ENCODE results near the gene B4GALT6.

Gene B4GALT6

DNA sequence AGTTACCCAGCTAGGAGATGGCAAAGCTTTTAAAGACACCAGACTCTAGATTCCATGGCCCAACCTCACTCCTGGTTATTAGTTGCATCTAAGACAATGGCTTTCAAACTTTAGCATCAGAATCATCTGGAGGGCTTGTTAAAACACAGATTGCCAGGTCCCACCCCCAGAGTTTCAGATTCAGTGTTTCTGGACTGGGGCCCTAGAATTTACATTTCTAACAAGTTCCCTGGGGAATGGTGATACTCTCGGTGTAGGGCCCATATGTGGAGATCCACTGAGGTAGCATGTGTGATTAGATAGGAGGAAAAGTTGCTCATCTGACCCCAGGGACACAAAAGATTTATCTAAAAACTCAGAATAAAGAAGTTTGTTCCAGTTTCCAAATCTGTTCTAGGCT lies 107.2 kb downstream of the B4GALT6 start:
- no peaks in the 10 kb centered on the region for H3K36me3 ChIP-seq (ENCODE audit: control insufficient read depth in 1 of 2, insufficient read depth in 2 of 2, low read length in 2 of 2)
- H3K23ac ChIP-seq (ENCODE audit: low read length) = no peak overlapping the region
- no peaks in the 10 kb centered on the region for H3K79me2 ChIP-seq (ENCODE audit: control insufficient read depth, insufficient read depth, low read length, poor library complexity)
- WGBS (ENCODE audit: extremely low coverage, insufficient coverage, insufficient read length) = no CpG with 5 or more reads among the region's 1 CpG
- H3K4me2 ChIP-seq (ENCODE audit: low read length) = no peak overlapping the region
- no peak for DNase-seq
- no peaks in the 10 kb centered on the region for H3K9me3 ChIP-seq (ENCODE audit: insufficient read depth, low read depth, low read length)
- H2BK120ac ChIP-seq (ENCODE audit: insufficient read depth, low read length, poor library complexity) = no peak overlapping the region
- no peak overlapping the region for H4K91ac ChIP-seq (ENCODE audit: low read depth, low read length)
- H3K18ac ChIP-seq (ENCODE audit: low read length) = no peak overlapping the region
- no peaks in the 10 kb centered on the region for H3K79me1 ChIP-seq (ENCODE audit: low read length)
- no peak overlapping the region for H3K14ac ChIP-seq (ENCODE audit: low read length)
- no peak overlapping the region for H3K27ac ChIP-seq (ENCODE audit: low read depth, low read length)
- no peak overlapping the region for H2BK12ac ChIP-seq (ENCODE audit: low read length)
- no peak overlapping the region for H3K4me3 ChIP-seq (ENCODE audit: low read depth, low read length)
- H2AK5ac ChIP-seq (ENCODE audit: low read length) = no peak overlapping the region
- no peak overlapping the region for H3K9ac ChIP-seq (ENCODE audit: low read length)
- no peak overlapping the region for H4K12ac ChIP-seq (ENCODE audit: low read depth, low read length)
- H3K4ac ChIP-seq (ENCODE audit: low read depth, low read length) = no peak overlapping the region
- H2BK5ac ChIP-seq (ENCODE audit: low read depth, low read length, poor library complexity) = no peak overlapping the region
- H3K27me3 ChIP-seq (ENCODE audit: insufficient read depth, low read length) = no peaks in the 10 kb centered on the region
- no peak overlapping the region for H2AFZ ChIP-seq (ENCODE audit: insufficient read depth, low read length, poor library complexity)
- peaks cover 3 to 4% of the 10 kb centered on the region in 2 experiments for H3K4me1 ChIP-seq (ENCODE audit: control insufficient read depth in 1 of 2, insufficient read depth in 2 of 2, low read length in 2 of 2)
- no peak overlapping the region for H4K8ac ChIP-seq (ENCODE audit: low read depth, low read length)

DNA sequence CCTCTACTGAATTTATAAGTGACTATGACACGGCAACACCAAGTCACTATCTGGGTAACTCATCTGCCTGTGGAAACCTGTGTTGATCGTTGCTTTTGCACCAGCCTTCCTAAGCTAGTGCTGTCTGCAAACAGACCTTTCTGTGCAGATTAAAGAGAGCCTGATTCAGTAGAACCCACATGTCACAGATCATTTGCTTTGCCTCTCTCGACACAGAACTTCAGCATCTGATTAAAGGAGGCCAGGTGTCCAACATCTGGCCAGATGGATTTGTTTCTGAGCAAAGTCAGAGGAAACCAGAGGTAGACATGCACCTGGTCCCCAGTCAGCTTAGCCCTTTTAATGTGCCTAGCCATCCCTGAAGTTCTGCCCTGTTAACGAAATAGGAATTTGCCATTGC lies 107.7 kb downstream of the B4GALT6 start:
- Histone ChIP-seq H3K36me3 (ENCODE audit: control insufficient read depth in 1 of 2, insufficient read depth in 2 of 2, low read length in 2 of 2) (no peaks in the 10 kb centered on the region), H2AK5ac (ENCODE audit: low read length) (no peak overlapping the region), H3K27ac (ENCODE audit: low read depth, low read length) (no peak overlapping the region), H4K12ac (ENCODE audit: low read depth, low read length) (no peak overlapping the region), H3K27me3 (ENCODE audit: insufficient read depth, low read length) (no peaks in the 10 kb centered on the region), H3K9me3 (ENCODE audit: insufficient read depth, low read depth, low read length) (no peaks in the 10 kb centered on the region), H3K4ac (ENCODE audit: low read depth, low read length) (no peak overlapping the region), H3K79me1 (ENCODE audit: low read length) (no peaks in the 10 kb centered on the region), H2BK5ac (ENCODE audit: low read depth, low read length, poor library complexity) (no peak overlapping the region), H3K4me3 (ENCODE audit: low read depth, low read length) (no peak overlapping the region), H3K23ac (ENCODE audit: low read length) (no peak overlapping the region), H3K4me2 (ENCODE audit: low read length) (no peak overlapping the region), H4K8ac (ENCODE audit: low read depth, low read length) (no peak overlapping the region), H3K79me2 (ENCODE audit: control insufficient read depth, insufficient read depth, low read length, poor library complexity) (no peaks in the 10 kb centered on the region), H3K14ac (ENCODE audit: low read length) (no peak overlapping the region), H2AFZ (ENCODE audit: insufficient read depth, low read length, poor library complexity) (no peak overlapping the region), H4K91ac (ENCODE audit: low read depth, low read length) (no peak overlapping the region), H3K18ac (ENCODE audit: low read length) (no peak overlapping the region), H2BK12ac (ENCODE audit: low read length) (no peak overlapping the region), H2BK120ac (ENCODE audit: insufficient read depth, low read length, poor library complexity) (no peak overlapping the region), H3K9ac (ENCODE audit: low read length) (peak overlapping the region; percentile 44), H3K4me1 (ENCODE audit: control insufficient read depth in 1 of 2, insufficient read depth in 2 of 2, low read length in 2 of 2) (peaks cover 3 to 4% of the 10 kb centered on the region in 2 experiments)
- no CpG with 5 or more reads among the region's 4 CpGs for WGBS (ENCODE audit: extremely low coverage, insufficient coverage, insufficient read length)
- DNase-seq = no peak

DNA sequence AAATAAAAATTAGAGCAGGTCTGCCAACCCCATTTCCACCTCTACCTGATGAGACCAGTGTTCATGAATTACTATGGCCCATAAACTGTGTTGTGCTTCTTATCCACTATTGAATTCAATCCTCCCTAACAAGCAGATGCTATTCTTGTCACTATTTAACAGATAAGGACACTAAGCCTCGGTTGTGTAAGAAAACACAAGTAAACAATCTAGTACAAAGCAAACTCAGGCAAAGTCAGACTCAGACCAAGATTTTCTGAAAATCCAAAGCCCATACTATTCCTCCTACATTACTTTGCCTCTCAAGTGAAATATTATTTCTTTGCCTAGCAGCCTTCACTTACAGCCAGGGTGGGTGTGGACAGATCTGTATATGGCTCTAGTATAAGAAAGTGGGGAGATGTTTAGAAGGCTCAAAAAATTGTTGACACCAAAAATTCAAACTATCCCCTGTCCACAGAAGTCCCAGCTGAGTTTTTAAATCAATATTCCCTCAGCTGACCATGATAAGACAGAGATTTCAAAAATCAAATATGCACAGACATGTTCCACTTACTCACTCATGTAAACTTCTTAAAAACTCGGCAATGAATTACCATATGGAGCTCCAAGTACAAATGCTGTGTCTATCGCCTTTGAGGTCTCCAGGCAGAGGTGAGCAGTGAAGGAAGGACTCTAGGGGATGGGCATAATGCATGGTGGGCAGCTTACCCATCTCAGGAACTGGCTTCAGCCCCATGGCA lies 108.7 kb downstream of the B4GALT6 start:
- H3K9me3 ChIP-seq (ENCODE audit: insufficient read depth, low read depth, low read length) = no peaks in the 10 kb centered on the region
- DNase-seq = no peak
- no peak overlapping the region for H2AK5ac ChIP-seq (ENCODE audit: low read length)
- WGBS (ENCODE audit: extremely low coverage, insufficient coverage, insufficient read length) = no CpG with 5 or more reads among the region's 3 CpGs
- no peak overlapping the region for H3K4ac ChIP-seq (ENCODE audit: low read depth, low read length)
- H3K4me3 ChIP-seq (ENCODE audit: low read depth, low read length) = no peak overlapping the region
- H2BK5ac ChIP-seq (ENCODE audit: low read depth, low read length, poor library complexity) = no peak overlapping the region
- H3K18ac ChIP-seq (ENCODE audit: low read length) = no peak overlapping the region
- H4K8ac ChIP-seq (ENCODE audit: low read depth, low read length) = no peak overlapping the region
- H3K4me1 ChIP-seq (ENCODE audit: control insufficient read depth in 1 of 2, insufficient read depth in 2 of 2, low read length in 2 of 2) = no peaks in the 10 kb centered on the region
- H3K79me2 ChIP-seq (ENCODE audit: control insufficient read depth, insufficient read depth, low read length, poor library complexity) = no peaks in the 10 kb centered on the region
- H4K12ac ChIP-seq (ENCODE audit: low read depth, low read length) = no peak overlapping the region
- no peak overlapping the region for H2BK120ac ChIP-seq (ENCODE audit: insufficient read depth, low read length, poor library complexity)
- no peaks in the 10 kb centered on the region for H3K79me1 ChIP-seq (ENCODE audit: low read length)
- H3K14ac ChIP-seq (ENCODE audit: low read length) = no peak overlapping the region
- no peak overlapping the region for H3K27ac ChIP-seq (ENCODE audit: low read depth, low read length)
- H3K4me2 ChIP-seq (ENCODE audit: low read length) = no peak overlapping the region
- no peak overlapping the region for H3K23ac ChIP-seq (ENCODE audit: low read length)
- H4K91ac ChIP-seq (ENCODE audit: low read depth, low read length) = no peak overlapping the region
- no peak overlapping the region for H2AFZ ChIP-seq (ENCODE audit: insufficient read depth, low read length, poor library complexity)
- H3K9ac ChIP-seq (ENCODE audit: low read length) = no peak overlapping the region
- H2BK12ac ChIP-seq (ENCODE audit: low read length) = no peak overlapping the region
- H3K36me3 ChIP-seq (ENCODE audit: control insufficient read depth in 1 of 2, insufficient read depth in 2 of 2, low read length in 2 of 2) = no peaks in the 10 kb centered on the region
- H3K27me3 ChIP-seq (ENCODE audit: insufficient read depth, low read length) = no peaks in the 10 kb centered on the region

DNA sequence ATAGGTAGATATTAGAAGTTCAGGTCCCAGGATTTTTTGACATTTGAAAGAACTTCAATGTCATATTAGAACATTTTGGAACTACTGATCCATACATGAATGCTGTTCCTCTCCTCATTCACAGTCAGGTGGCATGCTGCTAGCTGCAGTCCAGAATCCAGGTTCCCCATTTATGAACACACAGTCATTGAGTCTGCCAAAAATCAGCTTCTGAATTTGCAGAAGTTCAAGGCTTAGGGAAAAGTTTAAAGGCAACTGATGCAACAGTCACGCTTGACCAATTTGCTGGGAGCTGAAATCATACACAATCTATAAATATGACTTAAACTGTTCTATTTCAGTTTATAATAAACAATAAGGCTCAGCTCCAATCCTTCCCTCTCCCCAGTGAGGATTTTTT lies 110.0 kb downstream of the B4GALT6 start:
- Histone ChIP-seq H2BK12ac (ENCODE audit: low read length) (no peak overlapping the region), H3K9ac (ENCODE audit: low read length) (no peak overlapping the region), H2BK120ac (ENCODE audit: insufficient read depth, low read length, poor library complexity) (no peak overlapping the region), H3K4me3 (ENCODE audit: low read depth, low read length) (no peak overlapping the region), H4K91ac (ENCODE audit: low read depth, low read length) (no peak overlapping the region), H3K27ac (ENCODE audit: low read depth, low read length) (no peak overlapping the region), H3K27me3 (ENCODE audit: insufficient read depth, low read length) (no peaks in the 10 kb centered on the region), H3K18ac (ENCODE audit: low read length) (no peak overlapping the region), H2AK5ac (ENCODE audit: low read length) (no peak overlapping the region), H4K8ac (ENCODE audit: low read depth, low read length) (no peak overlapping the region), H3K79me2 (ENCODE audit: control insufficient read depth, insufficient read depth, low read length, poor library complexity) (no peaks in the 10 kb centered on the region), H3K9me3 (ENCODE audit: insufficient read depth, low read depth, low read length) (no peaks in the 10 kb centered on the region), H2AFZ (ENCODE audit: insufficient read depth, low read length, poor library complexity) (no peak overlapping the region), H2BK5ac (ENCODE audit: low read depth, low read length, poor library complexity) (no peak overlapping the region), H3K79me1 (ENCODE audit: low read length) (no peaks in the 10 kb centered on the region), H4K12ac (ENCODE audit: low read depth, low read length) (no peak overlapping the region), H3K4ac (ENCODE audit: low read depth, low read length) (no peak overlapping the region), H3K23ac (ENCODE audit: low read length) (no peak overlapping the region), H3K36me3 (ENCODE audit: control insufficient read depth in 1 of 2, insufficient read depth in 2 of 2, low read length in 2 of 2) (no peaks in the 10 kb centered on the region), H3K14ac (ENCODE audit: low read length) (no peak overlapping the region), H3K4me1 (ENCODE audit: control insufficient read depth in 1 of 2, insufficient read depth in 2 of 2, low read length in 2 of 2) (no peaks in the 10 kb centered on the region), H3K4me2 (ENCODE audit: low read length) (no peak overlapping the region)
- DNase-seq = no peak
- no CpG with 5 or more reads among the region's 1 CpG for WGBS (ENCODE audit: extremely low coverage, insufficient coverage, insufficient read length)

All from trophoblast cell (in vitro differentiated cells and primary cell).